Measurements from ENCODE around the gene NLRP13. TPM values are rescaled to one million over a fixed set of nuclear protein-coding genes. Genes with fewer than 3 reads are reported as not detected.
A peak's percentile ranks its signal among the peaks of the same experiment; 100 is the strongest.

NLRP13 gene, protein sequence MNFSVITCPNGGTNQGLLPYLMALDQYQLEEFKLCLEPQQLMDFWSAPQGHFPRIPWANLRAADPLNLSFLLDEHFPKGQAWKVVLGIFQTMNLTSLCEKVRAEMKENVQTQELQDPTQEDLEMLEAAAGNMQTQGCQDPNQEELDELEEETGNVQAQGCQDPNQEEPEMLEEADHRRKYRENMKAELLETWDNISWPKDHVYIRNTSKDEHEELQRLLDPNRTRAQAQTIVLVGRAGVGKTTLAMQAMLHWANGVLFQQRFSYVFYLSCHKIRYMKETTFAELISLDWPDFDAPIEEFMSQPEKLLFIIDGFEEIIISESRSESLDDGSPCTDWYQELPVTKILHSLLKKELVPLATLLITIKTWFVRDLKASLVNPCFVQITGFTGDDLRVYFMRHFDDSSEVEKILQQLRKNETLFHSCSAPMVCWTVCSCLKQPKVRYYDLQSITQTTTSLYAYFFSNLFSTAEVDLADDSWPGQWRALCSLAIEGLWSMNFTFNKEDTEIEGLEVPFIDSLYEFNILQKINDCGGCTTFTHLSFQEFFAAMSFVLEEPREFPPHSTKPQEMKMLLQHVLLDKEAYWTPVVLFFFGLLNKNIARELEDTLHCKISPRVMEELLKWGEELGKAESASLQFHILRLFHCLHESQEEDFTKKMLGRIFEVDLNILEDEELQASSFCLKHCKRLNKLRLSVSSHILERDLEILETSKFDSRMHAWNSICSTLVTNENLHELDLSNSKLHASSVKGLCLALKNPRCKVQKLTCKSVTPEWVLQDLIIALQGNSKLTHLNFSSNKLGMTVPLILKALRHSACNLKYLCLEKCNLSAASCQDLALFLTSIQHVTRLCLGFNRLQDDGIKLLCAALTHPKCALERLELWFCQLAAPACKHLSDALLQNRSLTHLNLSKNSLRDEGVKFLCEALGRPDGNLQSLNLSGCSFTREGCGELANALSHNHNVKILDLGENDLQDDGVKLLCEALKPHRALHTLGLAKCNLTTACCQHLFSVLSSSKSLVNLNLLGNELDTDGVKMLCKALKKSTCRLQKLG
- not detected for total RNA-seq
- total RNA-seq (2013) = not detected

GRCh38 chr19:55931936-55932386, at the start of gene NLRP13:
Gene NLRP13, minus strand, starts transcription at chr19:55932336. Its CDS starts 25 bp downstream, at chr19:55932311.
- peaks cover 5% of the 10 kb centered on the region in 2 donors for H3K9me3 Mint-ChIP-seq
- 92% methylated on average over 8 of the region's 8 CpGs for WGBS (ENCODE audit: insufficient coverage)
- DNase-seq (no peak), ATAC-seq (no peak)
- Histone ChIP-seq H3K4me1 (ENCODE audit: control insufficient read depth, insufficient read depth, low read length) (no peaks in the 10 kb centered on the region), H3K36me3 (ENCODE audit: control insufficient read depth, insufficient read depth, low read length) (no peaks in the 10 kb centered on the region), H3K27me3 (ENCODE audit: control insufficient read depth, insufficient read depth, low read length) (no peaks in the 10 kb centered on the region), H3K27ac (ENCODE audit: low read length) (no peak within 1 kb of the TSS), H3K9me3 (ENCODE audit: control insufficient read depth, insufficient read depth, low read length) (no peaks in the 10 kb centered on the region), H3K4me3 (ENCODE audit: low read length) (no peak within 1 kb of the TSS)
- peaks cover 6% of the 10 kb centered on the region for H3K36me3 Mint-ChIP-seq
- no peaks in the 10 kb centered on the region for H3K27me3 Mint-ChIP-seq (ENCODE audit: low read depth in 2 of 2)
- H3K27ac Mint-ChIP-seq = no peak within 1 kb of the TSS
- no peaks in the 10 kb centered on the region for H3K4me1 Mint-ChIP-seq
- intact Hi-C loops (cut with micrococcal nuclease) = no loop called here
- no peak within 1 kb of the TSS for H3K4me3 Mint-ChIP-seq
- no peak for TF ChIP-seq CTCF (IDR thresholded peaks at IDR 0.05)

DNA sequence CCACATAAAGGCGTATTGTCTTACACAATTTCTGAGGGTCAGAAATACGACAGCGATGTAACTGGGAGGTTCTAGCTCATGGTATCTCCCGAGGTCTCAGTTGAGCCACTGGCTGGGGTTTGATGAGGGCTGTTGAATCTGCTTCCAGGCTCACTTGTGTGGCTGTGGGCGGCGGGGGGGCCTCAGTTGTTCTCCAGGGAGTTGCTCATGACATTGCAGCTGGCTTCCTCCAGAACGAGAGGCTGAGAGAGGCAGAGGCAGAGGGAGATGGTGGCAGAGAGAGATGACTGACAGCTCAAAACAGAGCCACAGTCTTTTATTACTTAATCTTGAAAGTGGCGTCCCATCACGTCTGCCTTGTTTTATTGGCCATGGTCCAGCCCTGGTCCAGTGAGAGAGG, 48.3 kb upstream of the NLRP13 start:
- H3K4me3 Mint-ChIP-seq = peak overlapping the region; percentile 13
- no peak overlapping the region for H3K4me3 ChIP-seq (ENCODE audit: low read length)
- 79% methylated on average over 9 of the region's 9 CpGs for WGBS (ENCODE audit: insufficient coverage)
- TF ChIP-seq CTCF (IDR thresholded peaks at IDR 0.05) = no peak
- H3K9me3 Mint-ChIP-seq = peaks cover 3 to 8% of the 10 kb centered on the region in 2 donors
- no peak overlapping the region for H3K27ac Mint-ChIP-seq
- no peaks in the 10 kb centered on the region for H3K4me1 ChIP-seq (ENCODE audit: control insufficient read depth, insufficient read depth, low read length)
- no peaks in the 10 kb centered on the region for H3K4me1 Mint-ChIP-seq
- H3K36me3 ChIP-seq (ENCODE audit: control insufficient read depth, insufficient read depth, low read length) = no peaks in the 10 kb centered on the region
- ATAC-seq (no peak), DNase-seq (no peak)
- H3K27ac ChIP-seq (ENCODE audit: low read length) = no peak overlapping the region
- H3K9me3 ChIP-seq (ENCODE audit: control insufficient read depth, insufficient read depth, low read length) = peaks cover 12% of the 10 kb centered on the region
- H3K27me3 Mint-ChIP-seq (ENCODE audit: low read depth in 2 of 2) = no peaks in the 10 kb centered on the region
- intact Hi-C loops (cut with micrococcal nuclease) = no loop called here
- no peaks in the 10 kb centered on the region for H3K27me3 ChIP-seq (ENCODE audit: control insufficient read depth, insufficient read depth, low read length)
- H3K36me3 Mint-ChIP-seq = peaks cover 7% of the 10 kb centered on the region

- WGBS (ENCODE audit: insufficient coverage) = 45% methylated on average over 3 of the region's 3 CpGs
- Histone ChIP-seq H3K27ac (ENCODE audit: low read length) (no peak overlapping the region), H3K27me3 (ENCODE audit: control insufficient read depth, insufficient read depth, low read length) (no peaks in the 10 kb centered on the region), H3K9me3 (ENCODE audit: control insufficient read depth, insufficient read depth, low read length) (peaks cover 7% of the 10 kb centered on the region), H3K4me3 (ENCODE audit: low read length) (no peak overlapping the region), H3K36me3 (ENCODE audit: control insufficient read depth, insufficient read depth, low read length) (no peaks in the 10 kb centered on the region), H3K4me1 (ENCODE audit: control insufficient read depth, insufficient read depth, low read length) (no peaks in the 10 kb centered on the region)
- no peak for TF ChIP-seq CTCF (IDR thresholded peaks at IDR 0.05)
- Mint-ChIP-seq H3K36me3 (no peaks in the 10 kb centered on the region), H3K27me3 (ENCODE audit: low read depth in 2 of 2) (no peaks in the 10 kb centered on the region), H3K27ac (no peak overlapping the region), H3K4me3 (no peak overlapping the region), H3K4me1 (no peaks in the 10 kb centered on the region), H3K9me3 (peaks cover 5 to 6% of the 10 kb centered on the region in 2 donors)
- intact Hi-C loops (cut with micrococcal nuclease) = no loop called here
- DNase-seq = no peak
- no peak for ATAC-seq
Measured at GRCh38 chr19:55973982-55974381, 41.8 kb upstream of the NLRP13 start.
